AG04450 (cell line): ENCODE results near the gene QRFP. TPM values are rescaled to one million over a fixed set of nuclear protein-coding genes. Genes with fewer than 3 reads are reported as not detected.

ENCODE experiments used
- CTCF ChIA-PET: fragments of 300-600, 350-600 bp; formaldehyde crosslinking; extraction: SDS; loops from one replicate; lab custom pipeline; 2022; ENCODE audit warnings: antibody characterized with exemption, inconsistent platforms; lab: Charles Lee
- POLR2A ChIA-PET: fragments of 350-600 bp; formaldehyde crosslinking; extraction: SDS; loops from one replicate; lab custom pipeline; 2021; ENCODE audit warnings: antibody characterized with exemption, inconsistent platforms; lab: Yijun Ruan, JAX
- DNase-seq: peaks from one replicate; pipeline ENCODE4 v3.0.0-alpha.2; 2011; ENCODE audit warnings: low read depth, low spot score
- H3K27ac ChIP-seq: one replicate; pipeline ENCODE4 v1.5.1; 2012; ENCODE audit warnings: low read depth, low read length, control low read depth
- H3K27me3 ChIP-seq: one replicate; pipeline ENCODE4 v1.6.0; 2012; ENCODE audit warnings: low read length; ENCODE audit not compliant: control insufficient read depth, insufficient read depth
- H3K4me3 ChIP-seq: 2 replicates; pipeline ENCODE4 v1.5.1; 2011; ENCODE audit warnings: mild to moderate bottlenecking, low read depth, low read length, control low read depth
- H3K9me3 ChIP-seq: 2 replicates; pipeline ENCODE4 v1.5.1; 2012; ENCODE audit warnings: low read length; ENCODE audit not compliant: control insufficient read depth, insufficient read depth
- polyA plus RNA-seq: library from polyadenylated mRNA; depleted of rRNA; stranded (reverse); fragments of >200 nt; gene quantifications from 2 replicates; pipeline ENCODE4 v1.2.3, GENCODE V29; 2011
- TF ChIP-seq, protein P1 (sequence below): IDR thresholded peaks from 2 replicates; pipeline ENCODE4 v1.5.1; 2011; ENCODE audit warnings: low read depth, low read length, control low read depth, inconsistent platforms

The QRFP gene
- polyA plus RNA-seq, 1 experiment: not detected

GRCh38 chr9:130881516-130881915 is 15.1 kb downstream of the QRFP start:
- Histone ChIP-seq H3K4me3 (no peak overlapping the region), H3K9me3 (no peaks in the 10 kb centered on the region; the same call in 1 of the 2 replicates), H3K27ac (no peak overlapping the region), H3K27me3 (no peaks in the 10 kb centered on the region)
- CTCF ChIA-PET: interaction anchor here (5.8 kb wide), 1 partner anchor 15 kb away, joined by 54 read pairs; no protein-coding TSS in a partner anchor
- no peak for DNase-seq
- TF ChIP-seq, protein P1, sequence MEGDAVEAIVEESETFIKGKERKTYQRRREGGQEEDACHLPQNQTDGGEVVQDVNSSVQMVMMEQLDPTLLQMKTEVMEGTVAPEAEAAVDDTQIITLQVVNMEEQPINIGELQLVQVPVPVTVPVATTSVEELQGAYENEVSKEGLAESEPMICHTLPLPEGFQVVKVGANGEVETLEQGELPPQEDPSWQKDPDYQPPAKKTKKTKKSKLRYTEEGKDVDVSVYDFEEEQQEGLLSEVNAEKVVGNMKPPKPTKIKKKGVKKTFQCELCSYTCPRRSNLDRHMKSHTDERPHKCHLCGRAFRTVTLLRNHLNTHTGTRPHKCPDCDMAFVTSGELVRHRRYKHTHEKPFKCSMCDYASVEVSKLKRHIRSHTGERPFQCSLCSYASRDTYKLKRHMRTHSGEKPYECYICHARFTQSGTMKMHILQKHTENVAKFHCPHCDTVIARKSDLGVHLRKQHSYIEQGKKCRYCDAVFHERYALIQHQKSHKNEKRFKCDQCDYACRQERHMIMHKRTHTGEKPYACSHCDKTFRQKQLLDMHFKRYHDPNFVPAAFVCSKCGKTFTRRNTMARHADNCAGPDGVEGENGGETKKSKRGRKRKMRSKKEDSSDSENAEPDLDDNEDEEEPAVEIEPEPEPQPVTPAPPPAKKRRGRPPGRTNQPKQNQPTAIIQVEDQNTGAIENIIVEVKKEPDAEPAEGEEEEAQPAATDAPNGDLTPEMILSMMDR: no peak
- POLR2A ChIA-PET: no interaction called here

DNA sequence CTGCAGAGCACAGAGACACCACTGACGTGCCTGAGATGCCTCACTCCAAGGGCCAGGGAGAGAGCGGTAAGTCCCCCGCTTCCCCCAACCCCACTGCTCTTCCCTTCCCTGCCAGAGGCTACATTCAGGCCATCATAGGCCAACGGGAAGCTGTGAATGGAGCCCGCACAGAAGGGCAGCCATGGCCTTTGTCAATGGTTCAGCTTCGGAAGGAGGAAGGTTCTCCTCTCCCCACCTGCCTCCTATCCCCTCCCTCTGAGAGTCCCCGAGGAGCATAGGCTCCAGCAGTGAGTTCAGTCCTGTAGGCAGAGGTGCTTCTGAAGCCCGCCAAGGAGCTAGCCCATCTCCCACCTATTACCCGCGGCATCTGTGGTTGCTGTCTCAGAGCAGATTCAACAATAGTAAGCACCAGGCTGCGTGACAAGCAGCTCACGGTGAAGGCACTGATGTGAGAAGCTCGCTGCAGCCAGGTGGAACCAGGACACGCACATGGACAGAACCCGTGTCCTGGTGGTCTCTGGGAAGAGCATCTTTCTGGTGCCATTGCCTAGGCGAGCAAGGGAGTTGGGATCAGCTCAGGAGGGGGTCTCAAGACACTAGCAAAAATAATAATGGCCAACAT is 15.9 kb downstream of the QRFP start:
- no peak for DNase-seq
- TF ChIP-seq, protein P1: no peak
- no peaks in the 10 kb centered on the region for H3K27me3 ChIP-seq
- H3K9me3 ChIP-seq: no peaks in the 10 kb centered on the region; the same call in 1 of the 2 replicates
- POLR2A ChIA-PET: no interaction called here
- CTCF ChIA-PET: interaction anchor here (0.6 to 5.8 kb wide), 4 partner anchors 14 to 180 kb away, joined by 3 to 54 read pairs (median 4); no protein-coding TSS in a partner anchor
- no peak overlapping the region for H3K27ac ChIP-seq
- H3K4me3 ChIP-seq: no peak overlapping the region

GRCh38 chr9:130879863-130880411 is 16.7 kb downstream of the QRFP start:
- no peak overlapping the region for H3K27ac ChIP-seq
- POLR2A ChIA-PET: no interaction called here
- TF ChIP-seq, protein P1: no peak
- no peak overlapping the region for H3K4me3 ChIP-seq
- no peaks in the 10 kb centered on the region for H3K9me3 ChIP-seq
- DNase-seq: no peak
- CTCF ChIA-PET: interaction anchor here (1.2 to 5.8 kb wide), 2 partner anchors 13 to 179 kb away, joined by 6 to 54 read pairs; no protein-coding TSS in a partner anchor
- H3K27me3 ChIP-seq: no peaks in the 10 kb centered on the region

GRCh38 chr9:130878295-130878694 is 18.3 kb downstream of the QRFP start:
- no peak for DNase-seq
- Histone ChIP-seq H3K27ac (no peak overlapping the region), H3K9me3 (no peaks in the 10 kb centered on the region), H3K4me3 (no peak overlapping the region), H3K27me3 (no peaks in the 10 kb centered on the region)
- TF ChIP-seq, protein P1: no peak
- CTCF ChIA-PET: interaction anchor here (3.5 to 5.8 kb wide), 2 partner anchors 11 to 120 kb away, joined by 11 to 54 read pairs; no protein-coding TSS in a partner anchor
- POLR2A ChIA-PET: interaction anchor here (0.7 kb wide), 1 partner anchor 185 kb away, joined by 3 read pairs; the partner anchor contains the start of gene EXOSC2

DNA sequence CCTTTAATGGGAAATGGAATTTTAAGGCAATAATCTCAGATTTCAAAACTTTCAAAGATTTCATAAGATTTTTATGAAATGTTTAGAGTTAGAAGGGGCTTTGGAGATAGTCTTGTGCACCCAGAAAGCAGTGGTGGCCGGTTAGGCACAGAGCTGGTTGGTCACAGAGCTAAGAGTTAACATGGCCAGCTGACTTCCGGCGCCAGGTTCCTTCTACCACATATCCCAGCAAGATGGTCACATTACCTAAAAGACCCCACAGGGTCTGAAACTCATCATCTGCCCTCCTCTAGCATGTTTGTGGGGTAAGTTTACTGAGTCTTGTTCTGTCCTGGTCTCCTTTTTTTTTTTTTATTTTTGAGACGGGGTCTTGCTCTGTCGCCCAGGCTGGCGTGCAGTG is 19.3 kb downstream of the QRFP start:
- Histone ChIP-seq H3K27me3 (no peaks in the 10 kb centered on the region), H3K27ac (no peak overlapping the region), H3K9me3 (no peaks in the 10 kb centered on the region), H3K4me3 (no peak overlapping the region)
- ChIA-PET CTCF (interaction anchor here (1.0 to 5.8 kb wide), 3 partner anchors 10 to 171 kb away, joined by 3 to 54 read pairs (median 11); no protein-coding TSS in a partner anchor), POLR2A (interaction anchor here (0.6 kb wide), 1 partner anchor 13 kb away, joined by 3 read pairs; no protein-coding TSS in a partner anchor)
- TF ChIP-seq, protein P1: no peak
- DNase-seq: no peak
